Measurements from ENCODE around the gene TTC8.

DNA sequence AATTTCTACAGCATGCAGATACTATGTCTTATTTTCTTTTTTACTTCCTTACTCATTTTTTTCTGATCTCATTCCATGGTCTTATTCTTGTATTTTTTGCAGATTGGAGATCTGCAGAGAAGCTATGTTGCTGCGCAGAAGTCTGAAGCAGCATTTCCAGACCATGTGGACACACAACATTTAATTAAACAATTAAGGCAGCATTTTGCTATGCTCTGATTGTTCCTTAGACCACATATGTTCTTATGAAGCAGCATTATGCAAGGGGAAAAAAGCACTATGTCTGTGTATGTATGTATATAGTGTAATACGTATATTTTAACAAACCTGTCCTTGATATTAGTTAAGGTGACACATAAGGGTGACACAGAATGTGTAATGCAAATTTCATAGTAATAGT is 52.7 kb downstream of the TTC8 start:
- TF ChIP-seq, protein P1, sequence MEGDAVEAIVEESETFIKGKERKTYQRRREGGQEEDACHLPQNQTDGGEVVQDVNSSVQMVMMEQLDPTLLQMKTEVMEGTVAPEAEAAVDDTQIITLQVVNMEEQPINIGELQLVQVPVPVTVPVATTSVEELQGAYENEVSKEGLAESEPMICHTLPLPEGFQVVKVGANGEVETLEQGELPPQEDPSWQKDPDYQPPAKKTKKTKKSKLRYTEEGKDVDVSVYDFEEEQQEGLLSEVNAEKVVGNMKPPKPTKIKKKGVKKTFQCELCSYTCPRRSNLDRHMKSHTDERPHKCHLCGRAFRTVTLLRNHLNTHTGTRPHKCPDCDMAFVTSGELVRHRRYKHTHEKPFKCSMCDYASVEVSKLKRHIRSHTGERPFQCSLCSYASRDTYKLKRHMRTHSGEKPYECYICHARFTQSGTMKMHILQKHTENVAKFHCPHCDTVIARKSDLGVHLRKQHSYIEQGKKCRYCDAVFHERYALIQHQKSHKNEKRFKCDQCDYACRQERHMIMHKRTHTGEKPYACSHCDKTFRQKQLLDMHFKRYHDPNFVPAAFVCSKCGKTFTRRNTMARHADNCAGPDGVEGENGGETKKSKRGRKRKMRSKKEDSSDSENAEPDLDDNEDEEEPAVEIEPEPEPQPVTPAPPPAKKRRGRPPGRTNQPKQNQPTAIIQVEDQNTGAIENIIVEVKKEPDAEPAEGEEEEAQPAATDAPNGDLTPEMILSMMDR (conservative IDR thresholded peaks at IDR 0.05 in 1 of 2, IDR thresholded peaks at IDR 0.05 in 1 of 2; ENCODE audit: low read depth in 1 of 2, low read length in 2 of 2), result no peak
- no peak for TF ChIP-seq EZH2 (IDR thresholded peaks at IDR 0.05; ENCODE audit: low read length, missing control alignments)
